ENCODE measurements around the gene CCDC85C. TPM values are rescaled to one million over a fixed set of nuclear protein-coding genes. Genes with fewer than 3 reads are reported as not detected.

Gene CCDC85C
- total RNA-seq, 5 donors from 2014 or later (not counting 1 experiment from before 2014, with no cell fraction given) = 6.6 to 12.0 (median 9.1) TPM

DNA sequence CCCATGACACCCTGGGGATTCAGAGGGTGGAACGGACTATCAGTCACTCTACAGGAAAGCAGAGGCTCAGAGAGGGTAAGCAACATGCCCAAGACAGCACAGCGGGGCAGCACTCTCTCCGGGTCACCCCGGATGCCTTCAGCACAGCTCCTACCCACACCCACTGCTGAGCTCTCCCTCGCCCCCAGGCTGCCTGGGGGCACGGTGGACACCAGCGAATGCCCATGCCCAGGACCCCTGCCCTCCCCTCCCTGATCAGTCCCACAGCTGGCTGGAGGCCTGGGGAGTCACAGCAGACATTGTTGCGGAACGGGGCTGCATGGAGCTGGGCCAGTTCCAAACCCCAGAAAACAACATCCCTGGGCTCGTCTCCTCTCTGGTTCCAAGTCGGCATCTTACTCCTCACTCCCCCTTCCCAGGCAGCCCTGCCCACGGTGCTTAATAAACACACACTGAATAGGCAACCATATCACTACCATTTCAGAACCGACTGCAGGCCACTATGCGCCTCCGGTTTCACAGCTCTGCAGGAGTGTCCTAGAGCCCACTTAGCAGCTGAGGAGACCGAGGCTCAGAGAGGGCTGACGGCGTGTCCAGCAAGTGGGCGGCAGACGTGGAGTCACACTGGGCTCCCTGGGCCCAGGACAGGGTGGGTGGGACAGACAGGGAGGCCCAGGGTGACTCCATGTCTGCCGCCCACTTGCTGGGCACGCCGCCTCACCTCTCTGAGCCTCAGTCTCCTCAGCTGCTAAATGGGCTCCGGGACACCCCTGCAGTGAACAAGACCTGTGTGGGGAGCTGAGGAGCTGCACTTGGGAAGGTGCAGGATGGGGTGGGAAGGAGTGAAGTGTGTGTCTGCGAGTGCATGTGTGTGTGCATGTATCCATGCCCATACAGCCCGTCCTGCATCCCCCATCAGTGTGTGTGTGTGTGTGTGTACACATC lies 27.0 kb downstream of the CCDC85C start:
- Histone ChIP-seq H3K27me3 (replicated peaks in 1 of 2; ENCODE audit: control insufficient read depth in 2 of 2, extremely low read depth in 1 of 2, insufficient read depth in 2 of 2, low read length in 1 of 2) (no peaks in the 10 kb centered on the region), H3K9me3 (no peaks in the 10 kb centered on the region), H3K4me3 (ENCODE audit: control insufficient read depth in 1 of 2, extremely low read depth in 1 of 2, low read length in 1 of 2) (no peak overlapping the region), H3K36me3 (ENCODE audit: control insufficient read depth in 2 of 2, extremely low read depth in 1 of 2, insufficient read depth in 1 of 2, low read length in 1 of 2) (no peaks in the 10 kb centered on the region), H3K27ac (ENCODE audit: low read length) (no peak overlapping the region), H3K4me1 (ENCODE audit: control insufficient read depth in 1 of 2, extremely low read depth in 1 of 2, insufficient read depth in 2 of 2, low read length in 2 of 2) (no peaks in the 10 kb centered on the region)
- no peak for DNase-seq
- H3K36me3 Mint-ChIP-seq = no peaks in the 10 kb centered on the region
- H3K9me3 Mint-ChIP-seq = no peaks in the 10 kb centered on the region
- peaks cover 0 to 10% (median 4%) of the 10 kb centered on the region in 3 donors for H3K4me1 Mint-ChIP-seq
- no peak for ATAC-seq (replicated peaks in 1 of 4)
- no peaks in the 10 kb centered on the region for H3K27me3 Mint-ChIP-seq
- ChIA-PET CTCF (interaction anchor here in 1 of 2 donors (1.5 kb wide), 1 partner anchor 51 kb away, joined by 4 read pairs; no protein-coding TSS in a partner anchor), POLR2A (no interaction called here)
- 90% methylated on average over 22 of the region's 26 CpGs for WGBS (ENCODE audit: insufficient coverage)
- H3K27ac Mint-ChIP-seq = no peak overlapping the region
- no peak overlapping the region for H3K4me3 Mint-ChIP-seq

DNA sequence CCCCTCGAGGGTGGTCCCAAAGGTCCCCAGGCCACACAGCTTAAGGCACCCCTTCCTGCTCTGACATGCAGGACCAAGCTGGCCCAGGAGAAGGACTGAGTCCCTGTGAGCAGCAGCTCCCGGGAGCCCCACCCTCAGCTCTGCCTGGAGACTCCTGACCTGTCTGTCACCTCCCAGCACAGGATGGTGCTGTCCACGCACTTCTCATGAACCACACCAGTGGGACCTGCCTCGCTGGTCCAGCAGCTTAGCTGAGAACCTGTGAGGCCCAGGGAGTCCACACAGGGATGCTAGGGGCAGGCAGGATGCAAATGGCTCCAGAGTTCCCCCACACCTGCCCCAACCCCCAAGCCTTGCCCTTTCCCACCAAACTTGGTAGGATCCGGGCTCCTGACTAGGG lies 27.7 kb downstream of the CCDC85C start:
- H3K27me3 Mint-ChIP-seq = no peaks in the 10 kb centered on the region
- CTCF ChIA-PET = interaction anchor here in 1 of 2 donors (1.5 kb wide), 1 partner anchor 52 kb away, joined by 4 read pairs; no protein-coding TSS in a partner anchor
- POLR2A ChIA-PET = no interaction called here
- peaks cover under 1 to 10% (median 4%) of the 10 kb centered on the region in 3 donors for H3K4me1 Mint-ChIP-seq
- H3K27ac Mint-ChIP-seq = no peak overlapping the region
- WGBS (ENCODE audit: insufficient coverage) = 96% methylated on average over 4 of the region's 5 CpGs
- Histone ChIP-seq H3K27me3 (replicated peaks in 1 of 2; ENCODE audit: control insufficient read depth in 2 of 2, extremely low read depth in 1 of 2, insufficient read depth in 2 of 2, low read length in 1 of 2) (no peaks in the 10 kb centered on the region), H3K27ac (ENCODE audit: low read length) (no peak overlapping the region), H3K9me3 (no peaks in the 10 kb centered on the region), H3K36me3 (ENCODE audit: control insufficient read depth in 2 of 2, extremely low read depth in 1 of 2, insufficient read depth in 1 of 2, low read length in 1 of 2) (no peaks in the 10 kb centered on the region), H3K4me1 (ENCODE audit: control insufficient read depth in 1 of 2, extremely low read depth in 1 of 2, insufficient read depth in 2 of 2, low read length in 2 of 2) (no peaks in the 10 kb centered on the region), H3K4me3 (ENCODE audit: control insufficient read depth in 1 of 2, extremely low read depth in 1 of 2, low read length in 1 of 2) (no peak overlapping the region)
- no peaks in the 10 kb centered on the region for H3K9me3 Mint-ChIP-seq
- DNase-seq (no peak), ATAC-seq (replicated peaks in 1 of 4) (no peak)
- no peaks in the 10 kb centered on the region for H3K36me3 Mint-ChIP-seq
- H3K4me3 Mint-ChIP-seq = no peak overlapping the region

DNA sequence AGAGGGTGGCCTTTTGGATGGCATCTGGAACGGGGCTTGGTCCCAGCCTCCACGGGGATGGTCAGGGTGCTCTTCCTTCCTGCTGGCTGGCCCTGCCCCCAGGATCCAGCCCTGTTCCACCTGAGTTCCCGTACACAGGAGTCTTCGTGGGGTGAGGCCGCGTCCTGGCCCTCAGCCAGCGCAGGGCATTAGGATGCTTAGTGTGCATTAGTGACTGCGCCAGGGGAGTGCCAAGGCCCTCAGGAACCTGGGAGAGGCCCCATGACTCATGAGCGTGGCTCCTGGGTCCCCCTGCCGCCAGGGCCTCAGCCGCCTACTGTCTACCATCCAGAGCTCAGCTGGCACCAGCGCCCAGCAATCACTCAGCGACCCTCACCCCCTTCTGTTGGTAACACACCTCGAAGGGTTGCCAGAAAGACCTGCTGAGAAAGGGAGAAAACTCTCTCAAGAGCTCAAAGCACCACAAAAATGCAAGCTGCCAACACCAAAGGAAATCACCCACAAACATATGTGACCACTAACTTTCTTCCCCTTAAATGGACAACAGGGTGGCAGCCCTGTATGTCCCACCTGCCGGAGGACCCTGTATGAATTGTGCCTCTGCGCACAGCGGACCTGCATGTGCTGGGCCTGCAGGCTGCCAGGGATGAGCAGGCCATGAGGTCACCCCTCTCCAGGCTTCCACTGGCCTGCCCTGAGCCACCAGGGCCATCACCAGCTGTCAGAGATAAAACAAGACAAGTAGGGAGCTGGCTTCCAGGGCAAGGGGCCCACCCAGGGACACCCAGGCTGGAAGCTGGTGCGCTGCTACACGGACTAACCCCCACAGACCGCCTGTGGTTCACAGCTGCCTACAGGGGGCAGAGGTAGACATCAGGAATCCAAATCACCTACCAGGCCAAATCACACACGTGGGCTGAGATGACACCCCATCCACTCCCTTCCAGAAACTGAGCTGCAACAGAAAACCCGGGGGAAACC lies 28.7 kb downstream of the CCDC85C start:
- CTCF ChIA-PET = interaction anchor here in 1 of 2 donors (1.5 kb wide), 1 partner anchor 53 kb away, joined by 4 read pairs; no protein-coding TSS in a partner anchor
- Histone ChIP-seq H3K9me3 (no peaks in the 10 kb centered on the region), H3K27me3 (replicated peaks in 1 of 2; ENCODE audit: control insufficient read depth in 2 of 2, extremely low read depth in 1 of 2, insufficient read depth in 2 of 2, low read length in 1 of 2) (peaks cover 0 to under 1% of the 10 kb centered on the region in 2 experiments), H3K36me3 (ENCODE audit: control insufficient read depth in 2 of 2, extremely low read depth in 1 of 2, insufficient read depth in 1 of 2, low read length in 1 of 2) (no peaks in the 10 kb centered on the region), H3K4me3 (ENCODE audit: control insufficient read depth in 1 of 2, extremely low read depth in 1 of 2, low read length in 1 of 2) (no peak overlapping the region), H3K27ac (ENCODE audit: low read length) (no peak overlapping the region), H3K4me1 (ENCODE audit: control insufficient read depth in 1 of 2, extremely low read depth in 1 of 2, insufficient read depth in 2 of 2, low read length in 2 of 2) (no peaks in the 10 kb centered on the region)
- DNase-seq (peak in 1 of 35 experiments; percentile 12), ATAC-seq (replicated peaks in 1 of 4) (no peak)
- Mint-ChIP-seq H3K4me1 (peaks cover 2 to 10% (median 4%) of the 10 kb centered on the region in 3 donors), H3K9me3 (no peaks in the 10 kb centered on the region), H3K4me3 (no peak overlapping the region), H3K27me3 (no peaks in the 10 kb centered on the region), H3K27ac (no peak overlapping the region), H3K36me3 (no peaks in the 10 kb centered on the region)
- POLR2A ChIA-PET = no interaction called here
- 77% methylated on average over 22 of the region's 22 CpGs for WGBS (ENCODE audit: insufficient coverage)

DNA sequence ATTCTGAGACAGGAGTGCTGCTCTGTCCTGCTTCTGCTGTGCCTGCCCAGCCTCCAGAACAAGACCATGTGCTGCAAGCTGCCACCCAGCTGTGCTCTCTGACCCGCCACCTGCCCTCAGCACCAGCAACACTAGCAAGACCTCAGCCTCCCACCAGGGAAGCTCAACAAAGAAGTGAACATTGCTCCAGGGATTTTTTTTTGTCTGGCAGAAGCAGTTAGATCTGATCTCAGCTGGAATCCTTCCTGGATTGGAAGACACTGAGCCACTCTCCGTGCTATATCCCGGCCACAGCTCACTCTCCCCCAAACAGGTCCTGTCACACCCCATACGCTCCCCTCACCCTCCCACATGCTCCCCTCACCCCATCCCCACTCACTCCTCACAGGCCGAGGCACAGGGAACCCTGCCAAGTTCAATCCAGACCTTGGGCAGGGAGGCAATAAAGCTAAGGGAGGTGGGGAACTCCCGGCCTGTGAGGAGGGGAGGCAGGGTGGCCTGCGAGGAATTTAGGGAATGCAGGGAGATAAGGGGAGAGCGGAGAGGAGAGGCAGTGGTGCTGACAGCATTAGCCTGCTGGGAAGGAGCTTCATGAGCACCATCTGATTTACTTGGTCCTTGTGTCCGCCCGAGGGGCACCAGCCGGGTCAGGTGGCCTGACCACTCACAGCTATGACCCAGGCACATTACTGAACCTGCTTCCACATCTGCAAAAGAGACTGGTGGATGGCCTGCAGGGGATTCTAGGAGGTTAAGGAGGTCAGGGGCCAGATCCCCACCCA lies 29.7 kb downstream of the CCDC85C start:
- Histone ChIP-seq H3K27me3 (replicated peaks in 1 of 2; ENCODE audit: control insufficient read depth in 2 of 2, extremely low read depth in 1 of 2, insufficient read depth in 2 of 2, low read length in 1 of 2) (peaks cover 0 to 3% of the 10 kb centered on the region in 2 experiments), H3K4me1 (ENCODE audit: control insufficient read depth in 1 of 2, extremely low read depth in 1 of 2, insufficient read depth in 2 of 2, low read length in 2 of 2) (no peaks in the 10 kb centered on the region), H3K4me3 (ENCODE audit: control insufficient read depth in 1 of 2, extremely low read depth in 1 of 2, low read length in 1 of 2) (no peak overlapping the region), H3K36me3 (ENCODE audit: control insufficient read depth in 2 of 2, extremely low read depth in 1 of 2, insufficient read depth in 1 of 2, low read length in 1 of 2) (no peaks in the 10 kb centered on the region), H3K27ac (ENCODE audit: low read length) (no peak overlapping the region), H3K9me3 (no peaks in the 10 kb centered on the region)
- DNase-seq (no peak), ATAC-seq (replicated peaks in 1 of 4) (no peak)
- 90% methylated on average over 5 of the region's 11 CpGs for WGBS (ENCODE audit: insufficient coverage)
- no peak overlapping the region for H3K27ac Mint-ChIP-seq
- H3K4me3 Mint-ChIP-seq = no peak overlapping the region
- no peaks in the 10 kb centered on the region for H3K9me3 Mint-ChIP-seq
- H3K4me1 Mint-ChIP-seq = peaks cover 2 to 10% (median 8%) of the 10 kb centered on the region in 3 donors
- no peaks in the 10 kb centered on the region for H3K27me3 Mint-ChIP-seq
- H3K36me3 Mint-ChIP-seq = no peaks in the 10 kb centered on the region
- ChIA-PET POLR2A (no interaction called here), CTCF (no interaction called here)

DNA sequence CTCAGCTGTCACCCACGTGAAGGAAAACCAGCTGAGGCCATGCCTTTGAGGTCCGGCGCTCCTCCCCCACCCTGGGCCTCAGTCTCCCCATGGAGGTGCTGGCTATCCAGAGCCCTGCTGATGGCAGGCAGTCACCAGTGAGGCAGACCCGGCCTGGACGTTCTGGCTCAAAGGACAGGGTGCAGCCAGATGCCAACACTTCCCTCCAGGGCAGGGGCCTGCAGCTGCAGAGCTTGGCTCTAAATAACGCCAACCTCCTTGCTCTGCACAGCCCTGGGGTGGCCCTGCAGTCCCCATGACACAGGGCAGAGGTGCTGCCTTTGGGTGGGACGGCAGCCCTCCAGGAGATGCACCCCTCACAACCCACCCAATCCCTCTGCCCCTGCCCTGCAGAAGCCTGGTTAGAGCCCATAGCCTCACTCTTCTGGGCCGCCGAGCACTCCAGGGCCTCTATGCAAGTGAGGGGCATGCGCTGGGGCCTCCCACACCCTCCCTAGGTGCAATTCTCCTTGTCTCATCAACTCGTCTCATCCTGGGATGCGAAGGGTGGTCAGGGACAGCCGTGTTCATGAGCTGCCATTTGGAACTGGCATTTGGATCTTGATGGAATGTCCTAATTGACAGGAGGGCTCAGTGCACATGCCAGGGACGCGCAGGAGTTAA lies 30.4 kb downstream of the CCDC85C start:
- Mint-ChIP-seq H3K4me3 (no peak overlapping the region), H3K27ac (no peak overlapping the region), H3K4me1 (peaks cover 2 to 10% (median 9%) of the 10 kb centered on the region in 3 donors), H3K36me3 (no peaks in the 10 kb centered on the region), H3K27me3 (no peaks in the 10 kb centered on the region), H3K9me3 (no peaks in the 10 kb centered on the region)
- 81% methylated on average over 13 of the region's 15 CpGs for WGBS (ENCODE audit: insufficient coverage)
- H3K27ac ChIP-seq (ENCODE audit: low read length) = no peak overlapping the region
- CTCF ChIA-PET = no interaction called here
- DNase-seq (no peak), ATAC-seq (replicated peaks in 1 of 4) (no peak)
- POLR2A ChIA-PET = no interaction called here
- H3K36me3 ChIP-seq (ENCODE audit: control insufficient read depth in 2 of 2, extremely low read depth in 1 of 2, insufficient read depth in 1 of 2, low read length in 1 of 2) = no peaks in the 10 kb centered on the region
- peaks cover 0 to 3% of the 10 kb centered on the region in 2 experiments for H3K27me3 ChIP-seq (replicated peaks in 1 of 2; ENCODE audit: control insufficient read depth in 2 of 2, extremely low read depth in 1 of 2, insufficient read depth in 2 of 2, low read length in 1 of 2)
- H3K4me3 ChIP-seq (ENCODE audit: control insufficient read depth in 1 of 2, extremely low read depth in 1 of 2, low read length in 1 of 2) = no peak overlapping the region
- peaks cover 0 to 2% of the 10 kb centered on the region in 2 experiments for H3K4me1 ChIP-seq (ENCODE audit: control insufficient read depth in 1 of 2, extremely low read depth in 1 of 2, insufficient read depth in 2 of 2, low read length in 2 of 2)
- no peaks in the 10 kb centered on the region for H3K9me3 ChIP-seq
